SK-N-SH treated with all-trans-retinoic acid at 6 μM for 48 hours (cell line): ENCODE results near the gene GTF3C2.

Experiments used
- ESRRG ChIP-seq: fragments of 250-450 bp; sonication (Bioruptor Pico); IDR thresholded peaks from 2 replicates; pipeline ENCODE4 v1.6.1; 2021; ENCODE audit warnings: mild to moderate bottlenecking
- GLIS3 ChIP-seq: fragments of 250-450 bp; sonication (Bioruptor Pico); IDR thresholded peaks from 2 replicates; pipeline ENCODE4 v1.5.0; 2020; ENCODE audit warnings: mild to moderate bottlenecking, moderate library complexity
- TSHZ2 ChIP-seq: fragments of 250-450 bp; sonication (Bioruptor Pico); IDR thresholded peaks from 2 replicates; pipeline ENCODE4 v1.5.0; 2020; ENCODE audit warnings: mild to moderate bottlenecking, moderate library complexity
- ZFP3 ChIP-seq: fragments of 250-450 bp; sonication (Bioruptor Pico); IDR thresholded peaks from 2 replicates; pipeline ENCODE4 v1.5.0; 2020; ENCODE audit warnings: mild to moderate bottlenecking, moderate library complexity

- TF ChIP-seq ESRRG (CRISPR knock-in tag) (no peak), ZFP3 (no peak), GLIS3 (CRISPR knock-in tag) (no peak), TSHZ2 (CRISPR knock-in tag) (no peak)
Observed at GRCh38 chr2:27376151-27376865, 19.7 kb upstream of the GTF3C2 start.
